IMR-90 (cell line): ENCODE data around the gene ALPP. TPM values are rescaled to one million over a fixed set of nuclear protein-coding genes. Genes with fewer than 3 reads are reported as not detected.

Experiments used
- ATAC-seq: fragments of 200-7000 bp; cut with Tn5 transposase; 2 replicates; pipeline ENCODE4 v1.9.1; 2020; ENCODE audit warnings: low read depth, mild to moderate bottlenecking, moderate library complexity
- BruUV-seq: library from RNA; stranded (reverse); fragments of 400-500 nt; replicated peaks from 2 replicates; lab custom pipeline; 2021; lab: Mats Ljungman, UMichigan
- CTCF ChIA-PET: fragments of 300-600 bp; formaldehyde crosslinking; extraction: SDS; loops from one replicate; lab custom pipeline; 2021; ENCODE audit warnings: antibody characterized with exemption; lab: Yijun Ruan, JAX
- POLR2A ChIA-PET: fragments of 300-600 bp; sonication (Branson Sonifier 250); formaldehyde crosslinking; loops from one replicate; lab custom pipeline; 2022; ENCODE audit warnings: antibody characterized with exemption; ENCODE audit not compliant: unreplicated experiment; lab: Charles Lee
- DNase-seq: peaks from one replicate; pipeline ENCODE4 v3.0.0; 2013
- H2AFZ ChIP-seq: replicated peaks from 2 replicates; pipeline ENCODE3; 2013; ENCODE audit warnings: low read length, mild to moderate bottlenecking; ENCODE audit not compliant: poor library complexity
- H2AK5ac ChIP-seq: 2 replicates; pipeline ENCODE4 v1.6.1; 2013; ENCODE audit warnings: low read depth, low read length, inconsistent platforms
- H2AK9ac ChIP-seq: replicated peaks from 2 replicates; pipeline ENCODE3; 2013; ENCODE audit warnings: mild to moderate bottlenecking, low read depth, low read length, moderate library complexity; ENCODE audit not compliant: poor library complexity
- H2BK120ac ChIP-seq: 2 replicates; pipeline ENCODE4 v1.6.1; 2013; ENCODE audit warnings: low read depth, low read length, inconsistent platforms
- H2BK15ac ChIP-seq: 3 replicates; pipeline ENCODE4 v1.6.1; 2013; ENCODE audit warnings: low read depth, low read length, inconsistent platforms
- H2BK20ac ChIP-seq: 2 replicates; pipeline ENCODE4 v1.6.1; 2013; ENCODE audit warnings: low read depth, mild to moderate bottlenecking, inconsistent platforms, low read length, moderate library complexity
- H2BK5ac ChIP-seq: 2 replicates; pipeline ENCODE4 v1.6.1; 2013; ENCODE audit warnings: mild to moderate bottlenecking, low read depth, low read length, inconsistent platforms; ENCODE audit not compliant: poor library complexity, severe bottlenecking
- H3K14ac ChIP-seq: replicated peaks from 2 replicates; pipeline ENCODE4 v1.6.1; 2013; ENCODE audit warnings: low read depth, low read length, inconsistent platforms
- H3K18ac ChIP-seq: 2 replicates; pipeline ENCODE4 v1.6.1; 2013; ENCODE audit warnings: low read depth, low read length, control low read depth
- H3K23ac ChIP-seq: 2 replicates; pipeline ENCODE4 v1.6.1; 2013; ENCODE audit warnings: low read depth, low read length, inconsistent platforms
- H3K27ac ChIP-seq: 2 replicates; pipeline ENCODE4 v1.5.1; 2013; ENCODE audit warnings: mild to moderate bottlenecking, control low read depth, low read length; ENCODE audit not compliant: insufficient read depth
- H3K27me3 ChIP-seq: 2 replicates; pipeline ENCODE4 v1.6.1; 2013; ENCODE audit warnings: low read length; ENCODE audit not compliant: control insufficient read depth, insufficient read depth
- H3K36me3 ChIP-seq: 2 replicates; pipeline ENCODE4 v1.6.1; 2013; ENCODE audit warnings: low read length, mixed read lengths; ENCODE audit not compliant: control insufficient read depth, insufficient read depth
- H3K4ac ChIP-seq: 2 replicates; pipeline ENCODE4 v1.6.1; 2013; ENCODE audit warnings: low read depth, low read length, inconsistent platforms
- H3K4me1 ChIP-seq: 2 replicates; pipeline ENCODE4 v1.6.1; 2013; ENCODE audit warnings: low read length, mixed read lengths; ENCODE audit not compliant: control insufficient read depth, insufficient read depth
- H3K4me2 ChIP-seq: 2 replicates; pipeline ENCODE4 v1.6.1; 2013; ENCODE audit warnings: low read depth, mild to moderate bottlenecking, control low read depth, low read length, moderate library complexity
- H3K4me3 ChIP-seq: 2 replicates; pipeline ENCODE4 v1.5.1; 2013; ENCODE audit warnings: low read depth, mild to moderate bottlenecking, control low read depth, low read length, moderate library complexity; ENCODE audit not compliant: insufficient read depth
- H3K56ac ChIP-seq: 2 replicates; pipeline ENCODE4 v1.6.1; 2013; ENCODE audit warnings: low read length, inconsistent platforms; ENCODE audit not compliant: insufficient read depth; ENCODE audit errors: extremely low read depth
- H3K79me1 ChIP-seq, 2 experiments: 2 replicates each; pipeline ENCODE4 v1.6.1; 2013; ENCODE audit warnings: low read length in 2 of 2, inconsistent platforms in 1 of 2, low read depth in 1 of 2
- H3K9ac ChIP-seq: 2 replicates; pipeline ENCODE4 v1.6.1; 2013; ENCODE audit warnings: low read depth, low read length, control low read depth
- H3K9me1 ChIP-seq: 2 replicates; pipeline ENCODE4 v1.6.1; 2013; ENCODE audit warnings: low read length, inconsistent platforms; ENCODE audit not compliant: insufficient read depth
- H3K9me3 ChIP-seq: 2 replicates; pipeline ENCODE4 v1.6.1; 2013; ENCODE audit warnings: low read length; ENCODE audit not compliant: control insufficient read depth, insufficient read depth
- H4K20me1 ChIP-seq: 2 replicates; pipeline ENCODE4 v1.6.1; 2013; ENCODE audit warnings: low read length, inconsistent platforms; ENCODE audit not compliant: insufficient read depth
- H4K5ac ChIP-seq: 2 replicates; pipeline ENCODE4 v1.6.1; 2013; ENCODE audit warnings: mild to moderate bottlenecking, low read depth, low read length, control low read depth
- H4K8ac ChIP-seq, 2 experiments: 2 replicates each; pipeline ENCODE4 v1.6.1; 2013; ENCODE audit warnings: low read depth in 2 of 2, low read length in 2 of 2, control low read depth in 1 of 2, inconsistent platforms in 1 of 2
- H4K91ac ChIP-seq: 2 replicates; pipeline ENCODE4 v1.6.1; 2013; ENCODE audit warnings: low read depth, low read length, inconsistent platforms; ENCODE audit not compliant: insufficient read depth
- BHLHE40 ChIP-seq: fragments of 150-350 bp; IDR thresholded peaks from 2 replicates; pipeline ENCODE4 v1.6.1; 2016; ENCODE audit warnings: mild to moderate bottlenecking, low read depth, low read length
- CEBPB ChIP-seq: IDR thresholded peaks from 2 replicates; pipeline ENCODE4 v1.6.1; 2012; ENCODE audit warnings: low read depth, low read length, improper control_type of control experiment
- CHD1 ChIP-seq: IDR thresholded peaks from 2 replicates; pipeline ENCODE4 v1.6.1; 2012; ENCODE audit warnings: low read depth, low read length, improper control_type of control experiment
- CTCF ChIP-seq: conservative IDR thresholded peaks from 2 replicates; pipeline ENCODE4 v1.5.1; 2012; ENCODE audit warnings: mild to moderate bottlenecking, low read depth, low read length, improper control_type of control experiment
- FOS ChIP-seq: fragments of 150-350 bp; IDR thresholded peaks from 2 replicates; pipeline ENCODE4 v1.6.1; 2016; ENCODE audit warnings: low read depth, low read length
- MAFK ChIP-seq: IDR thresholded peaks from 2 replicates; pipeline ENCODE4 v1.6.1; 2012; ENCODE audit warnings: low read depth, low read length, improper control_type of control experiment
- MAZ ChIP-seq: IDR thresholded peaks from 2 replicates; pipeline ENCODE4 v1.6.1; 2012; ENCODE audit warnings: low read depth, mild to moderate bottlenecking, low read length, improper control_type of control experiment, moderate library complexity, borderline replicate concordance
- MXI1 ChIP-seq: IDR thresholded peaks from 2 replicates; pipeline ENCODE4 v1.6.1; 2012; ENCODE audit warnings: low read depth, mild to moderate bottlenecking, low read length, moderate library complexity, borderline replicate concordance
- NFE2L2 ChIP-seq: fragments of 150-350 bp; IDR thresholded peaks from 2 replicates; pipeline ENCODE4 v1.6.1; 2016; ENCODE audit warnings: low read depth, mild to moderate bottlenecking, low read length
- POLR2A ChIP-seq: IDR thresholded peaks from 2 replicates; pipeline ENCODE4 v1.6.1; 2012; ENCODE audit warnings: mild to moderate bottlenecking, low read depth, low read length
- RAD21 ChIP-seq: IDR thresholded peaks from 2 replicates; pipeline ENCODE4 v1.6.1; 2012; ENCODE audit warnings: low read length, improper control_type of control experiment
- RFX5 ChIP-seq: IDR thresholded peaks from 2 replicates; pipeline ENCODE4 v1.8.0; 2012; ENCODE audit warnings: low read depth, mild to moderate bottlenecking, low read length, moderate library complexity
- WGBS, 2 experiments: methylation state at CpG; one replicate each; pipeline versions ENCODE4 v1.1.5 to v1.1.7; 2013; ENCODE audit warnings: missing lambda C conversion rate in 2 of 2; ENCODE audit not compliant: insufficient read length in 1 of 2; ENCODE audit errors: extremely low coverage in 2 of 2; 5-methylcytosine and 5-hydroxymethylcytosine counted together
- dilution Hi-C: fragments of 300-500 bp; cut with HindIII; formaldehyde crosslinking; loops from one replicate; pipeline ENCODE4 v1.14.3; 2018; ENCODE audit warnings: low sequenced_read_pairs; ENCODE audit not compliant: unreplicated experiment
- in situ Hi-C: fragments of 300-500 bp; cut with MboI; formaldehyde crosslinking; loops from 3 replicates; pipeline ENCODE4 v1.14.3; 2019; ENCODE audit warnings: low sequenced_read_pairs, inconsistent platforms, mixed read lengths
- intact Hi-C: fragments of 100-400 bp; cut with micrococcal nuclease; formaldehyde crosslinking; loops from 2 replicates; pipeline ENCODE4 v1.10.0; 2022
- polyA plus RNA-seq, 3 experiments: library from polyadenylated mRNA; depleted of rRNA; stranded (reverse); fragments of >200 nt; gene quantifications; 2 replicates each; pipeline ENCODE4 v1.2.3, GENCODE V29; 2012; ENCODE audit warnings: low replicate concordance in 1 of 3
- total RNA-seq: library from RNA; depleted of rRNA; stranded (reverse); fragments of >200 nt; gene quantifications from 2 replicates; pipeline ENCODE4 v1.2.3, GENCODE V29; 2012
- TF ChIP-seq, protein P1 (sequence below): fragments of 150-350 bp; IDR thresholded peaks from 2 replicates; pipeline ENCODE4 v1.6.1; 2017; ENCODE audit warnings: mild to moderate bottlenecking, antibody characterized with exemption, low read length, low read depth
- TF ChIP-seq, protein P2 (sequence below): fragments of 150-350 bp; IDR thresholded peaks from 2 replicates; pipeline ENCODE4 v1.6.1; 2016; ENCODE audit warnings: low read depth, mild to moderate bottlenecking, low read length, moderate library complexity, borderline replicate concordance

Gene ALPP
- total and polyA plus RNA-seq, 2 of the 4 experiments (the other 2 are of a cell fraction): not detected

GRCh38 chr2:232431705-232432590, 53.4 kb downstream of the ALPP start:
- H3K23ac ChIP-seq: no peak overlapping the region
- no peak overlapping the region for H2AK5ac ChIP-seq
- H4K20me1 ChIP-seq: no peaks in the 10 kb centered on the region
- H2BK5ac ChIP-seq: no peak overlapping the region
- H3K9ac ChIP-seq: no peak overlapping the region
- intact Hi-C loops (no loop called here), dilution Hi-C loops (no loop called here), in situ Hi-C loops (loop anchor here (5.0 kb wide), 1 partner anchor 525 kb away; no protein-coding TSS in a partner anchor)
- peaks cover 17% of the 10 kb centered on the region for H3K27me3 ChIP-seq
- peak overlapping the region; percentile 23 for H2AK9ac ChIP-seq
- H3K56ac ChIP-seq: no peak overlapping the region
- H3K36me3 ChIP-seq: no peaks in the 10 kb centered on the region
- no peak overlapping the region for H3K18ac ChIP-seq
- H2BK20ac ChIP-seq: no peak overlapping the region
- no peak overlapping the region for H4K5ac ChIP-seq
- H3K14ac ChIP-seq: no peak overlapping the region
- no peak overlapping the region for H4K8ac ChIP-seq
- H2BK15ac ChIP-seq: no peak overlapping the region
- no peak overlapping the region for H3K4me3 ChIP-seq
- ATAC-seq: no peak
- WGBS, 2 experiments: 84% methylated on average over 4 of the region's 16 CpGs; no CpG with 5 or more reads in 1 of the 2 experiments
- CTCF ChIA-PET: no interaction called here
- H4K91ac ChIP-seq: no peak overlapping the region
- H3K4me2 ChIP-seq: no peak overlapping the region
- POLR2A ChIA-PET: no interaction called here
- H2BK120ac ChIP-seq: no peak overlapping the region
- no peak for DNase-seq
- no peak for TF ChIP-seq FOS
- TF ChIP-seq NFE2L2: no peak
- TF ChIP-seq, protein P1, sequence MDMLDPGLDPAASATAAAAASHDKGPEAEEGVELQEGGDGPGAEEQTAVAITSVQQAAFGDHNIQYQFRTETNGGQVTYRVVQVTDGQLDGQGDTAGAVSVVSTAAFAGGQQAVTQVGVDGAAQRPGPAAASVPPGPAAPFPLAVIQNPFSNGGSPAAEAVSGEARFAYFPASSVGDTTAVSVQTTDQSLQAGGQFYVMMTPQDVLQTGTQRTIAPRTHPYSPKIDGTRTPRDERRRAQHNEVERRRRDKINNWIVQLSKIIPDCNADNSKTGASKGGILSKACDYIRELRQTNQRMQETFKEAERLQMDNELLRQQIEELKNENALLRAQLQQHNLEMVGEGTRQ: no peak
- TF ChIP-seq CHD1: no peak
- TF ChIP-seq MXI1: no peak
- TF ChIP-seq RFX5: no peak
- no peak for TF ChIP-seq POLR2A
- no peak for TF ChIP-seq CEBPB
- TF ChIP-seq CTCF: no peak
- TF ChIP-seq MAFK: no peak
- TF ChIP-seq BHLHE40: no peak
- TF ChIP-seq MAZ: no peak
- TF ChIP-seq, protein P2, sequence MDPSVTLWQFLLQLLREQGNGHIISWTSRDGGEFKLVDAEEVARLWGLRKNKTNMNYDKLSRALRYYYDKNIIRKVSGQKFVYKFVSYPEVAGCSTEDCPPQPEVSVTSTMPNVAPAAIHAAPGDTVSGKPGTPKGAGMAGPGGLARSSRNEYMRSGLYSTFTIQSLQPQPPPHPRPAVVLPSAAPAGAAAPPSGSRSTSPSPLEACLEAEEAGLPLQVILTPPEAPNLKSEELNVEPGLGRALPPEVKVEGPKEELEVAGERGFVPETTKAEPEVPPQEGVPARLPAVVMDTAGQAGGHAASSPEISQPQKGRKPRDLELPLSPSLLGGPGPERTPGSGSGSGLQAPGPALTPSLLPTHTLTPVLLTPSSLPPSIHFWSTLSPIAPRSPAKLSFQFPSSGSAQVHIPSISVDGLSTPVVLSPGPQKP: no peak
- TF ChIP-seq RAD21: no peak
- H3K4me1 ChIP-seq: no peaks in the 10 kb centered on the region
- no peak overlapping the region for H2AFZ ChIP-seq
- H3K4ac ChIP-seq: no peak overlapping the region
- no peak overlapping the region for H3K27ac ChIP-seq
- BruUV-seq: no TSS peak
- no peaks in the 10 kb centered on the region for H3K9me1 ChIP-seq
- H3K9me3 ChIP-seq: no peaks in the 10 kb centered on the region
- H3K79me1 ChIP-seq: no peaks in the 10 kb centered on the region
